Caco-2 (cell line): ENCODE measurements around the gene TAB3. TPM values are rescaled to one million over a fixed set of nuclear protein-coding genes. Genes with fewer than 3 reads are reported as not detected.

Experiments used
- BruUV-seq: library from RNA; stranded (reverse); fragments of 400-500 nt; replicated peaks from 2 replicates; lab custom pipeline; 2021; lab: Mats Ljungman, UMichigan
- CTCF ChIA-PET: fragments of 300-600 bp; sonication (Branson Sonifier 250); formaldehyde crosslinking; loops from one replicate; lab custom pipeline; 2022; ENCODE audit warnings: antibody characterized with exemption; lab: Charles Lee
- POLR2A ChIA-PET: fragments of 300-600 bp; sonication (Branson Sonifier 250); formaldehyde crosslinking; loops from one replicate; lab custom pipeline; 2022; ENCODE audit warnings: antibody characterized with exemption; lab: Charles Lee
- DNase-seq, 2 experiments: peaks; one replicate each; pipeline versions ENCODE4 v3.0.0 to v3.0.0-alpha.2; 2020 to 2022
- H3K27me3 ChIP-seq: replicated peaks from 2 replicates; pipeline ENCODE4 v1.6.0; 2011; ENCODE audit warnings: low read length; ENCODE audit not compliant: control insufficient read depth, insufficient read depth
- H3K36me3 ChIP-seq: 2 replicates; pipeline ENCODE4 v1.5.1; 2011; ENCODE audit warnings: low read length; ENCODE audit not compliant: control insufficient read depth, insufficient read depth
- H3K4me1 ChIP-seq: fragments of 250-450 bp; sonication (Bioruptor Pico); 2 replicates; pipeline ENCODE4 v1.5.1; 2020; ENCODE audit warnings: mild to moderate bottlenecking
- H3K4me3 ChIP-seq: 2 replicates; pipeline ENCODE4 v1.5.1; 2011; ENCODE audit warnings: low read depth, mild to moderate bottlenecking, control low read depth, low read length
- H3K9me3 ChIP-seq: fragments of 250-450 bp; sonication (Bioruptor Pico); 2 replicates; pipeline ENCODE4 v1.5.1; 2020; ENCODE audit warnings: mild to moderate bottlenecking, moderate library complexity
- H3K27ac Mint-ChIP-seq: one replicate; pipeline ENCODE4 v1.8.0; 2022; ENCODE audit warnings: mixed read lengths; ENCODE audit not compliant: unreplicated experiment
- H3K27me3 Mint-ChIP-seq: one replicate; pipeline ENCODE4 v1.8.0; 2022; ENCODE audit warnings: mixed read lengths; ENCODE audit not compliant: insufficient read depth, unreplicated experiment
- H3K36me3 Mint-ChIP-seq: one replicate; pipeline ENCODE4 v1.8.0; 2022; ENCODE audit warnings: mild to moderate bottlenecking, mixed read lengths; ENCODE audit not compliant: insufficient read depth, unreplicated experiment
- H3K4me1 Mint-ChIP-seq: one replicate; pipeline ENCODE4 v1.8.0; 2022; ENCODE audit warnings: low read depth, mixed read lengths; ENCODE audit not compliant: unreplicated experiment
- H3K4me3 Mint-ChIP-seq: one replicate; pipeline ENCODE4 v1.8.0; 2022; ENCODE audit warnings: mild to moderate bottlenecking, moderate library complexity, mixed read lengths; ENCODE audit not compliant: unreplicated experiment
- H3K9me3 Mint-ChIP-seq: one replicate; pipeline ENCODE4 v1.8.0; 2022; ENCODE audit warnings: mixed read lengths; ENCODE audit not compliant: unreplicated experiment
- CTCF ChIP-seq, 2 experiments: fragments of 200-600 bp in 1 of 2; IDR thresholded peaks; 1 replicate in 1 of 2; 2 replicates in 1 of 2; pipeline versions ENCODE4 v1.5.1 to v1.8.0; 2011 to 2022; ENCODE audit warnings: antibody characterized with exemption in 1 of 2, control low read depth in 1 of 2, inconsistent platforms in 1 of 2, low read depth in 1 of 2, low read length in 1 of 2, mild to moderate bottlenecking in 1 of 2, moderate library complexity in 1 of 2; ENCODE audit not compliant: insufficient read depth in 1 of 2, severe bottlenecking in 1 of 2, unreplicated experiment in 1 of 2
- intact Hi-C: fragments of 100-400 bp; cut with micrococcal nuclease; formaldehyde crosslinking; loops from one replicate; pipeline ENCODE4 v1.10.0; 2022; ENCODE audit not compliant: unreplicated experiment
- total RNA-seq: library from RNA; stranded (reverse); gene quantifications from 2 replicates; pipeline ENCODE4 v1.2.3, GENCODE V29; 2022

TAB3 gene
- total RNA-seq, 1 experiment from 2014 or later, result 14.8 TPM

- intact Hi-C loops, result no loop called here
- Mint-ChIP-seq H3K27ac (no peak overlapping the region), H3K4me3 (no peak overlapping the region), H3K9me3 (no peaks in the 10 kb centered on the region), H3K4me1 (peaks cover 15% of the 10 kb centered on the region), H3K36me3 (no peaks in the 10 kb centered on the region), H3K27me3 (no peaks in the 10 kb centered on the region)
- no peak for DNase-seq
- CTCF ChIA-PET, result interaction anchor here (0.6 kb wide), 1 partner anchor 144 kb away, joined by 3 read pairs; no protein-coding TSS in a partner anchor
- H3K4me3 ChIP-seq, result no peak overlapping the region
- no TSS peak for BruUV-seq
- H3K27me3 ChIP-seq, result no peaks in the 10 kb centered on the region
- POLR2A ChIA-PET, result no interaction called here
- no peaks in the 10 kb centered on the region for H3K4me1 ChIP-seq
- no peak for TF ChIP-seq CTCF (IDR thresholded peaks at IDR 0.05; ENCODE audit: insufficient read depth in 1 of 2, low read depth in 1 of 2, low read length in 1 of 2, severe bottlenecking in 1 of 2, unreplicated experiment in 1 of 2)
- no peaks in the 10 kb centered on the region for H3K9me3 ChIP-seq
- no peaks in the 10 kb centered on the region for H3K36me3 ChIP-seq
Measured at GRCh38 chrX:30880058-30880457, 9.0 kb downstream of the TAB3 start.

GRCh38 chrX:30876367-30876766, 12.7 kb downstream of the TAB3 start:
- Mint-ChIP-seq H3K4me1 (peaks cover 24% of the 10 kb centered on the region), H3K27ac (no peak overlapping the region), H3K27me3 (no peaks in the 10 kb centered on the region), H3K9me3 (no peaks in the 10 kb centered on the region), H3K36me3 (peaks cover 5% of the 10 kb centered on the region), H3K4me3 (no peak overlapping the region)
- Histone ChIP-seq H3K27me3 (no peaks in the 10 kb centered on the region), H3K36me3 (no peaks in the 10 kb centered on the region), H3K4me1 (no peaks in the 10 kb centered on the region), H3K4me3 (no peak overlapping the region), H3K9me3 (no peaks in the 10 kb centered on the region)
- intact Hi-C loops, result no loop called here
- TF ChIP-seq CTCF (IDR thresholded peaks at IDR 0.05; ENCODE audit: insufficient read depth in 1 of 2, low read depth in 1 of 2, low read length in 1 of 2, severe bottlenecking in 1 of 2, unreplicated experiment in 1 of 2), result no peak
- CTCF ChIA-PET, result no interaction called here
- no peak for DNase-seq
- POLR2A ChIA-PET, result no interaction called here
- BruUV-seq, result no TSS peak

GRCh38 chrX:30875957-30876356, 13.1 kb downstream of the TAB3 start:
- no TSS peak for BruUV-seq
- Histone ChIP-seq H3K27me3 (no peaks in the 10 kb centered on the region), H3K4me3 (no peak overlapping the region), H3K36me3 (no peaks in the 10 kb centered on the region), H3K9me3 (no peaks in the 10 kb centered on the region), H3K4me1 (no peaks in the 10 kb centered on the region)
- no peak for DNase-seq
- Mint-ChIP-seq H3K9me3 (no peaks in the 10 kb centered on the region), H3K36me3 (peaks cover 5% of the 10 kb centered on the region), H3K27ac (no peak overlapping the region), H3K4me3 (no peak overlapping the region), H3K27me3 (no peaks in the 10 kb centered on the region), H3K4me1 (peaks cover 24% of the 10 kb centered on the region)
- no peak for TF ChIP-seq CTCF (IDR thresholded peaks at IDR 0.05; ENCODE audit: insufficient read depth in 1 of 2, low read depth in 1 of 2, low read length in 1 of 2, severe bottlenecking in 1 of 2, unreplicated experiment in 1 of 2)
- intact Hi-C loops, result no loop called here
- ChIA-PET CTCF (no interaction called here), POLR2A (no interaction called here)
